Endometrial microvascular endothelial cells (primary cell): ENCODE measurements around the gene RLN2. TPM values are rescaled to one million over a fixed set of nuclear protein-coding genes. Genes with fewer than 3 reads are reported as not detected.
"Not testable (repeated sequence)": the region's sequence is repeated elsewhere in the genome, so short reads cannot be mapped to it uniquely, and the experiment has no call there.

ENCODE experiments used
- in situ Hi-C: cut with HindIII; loops from 2 replicates; pipeline ENCODE4 v1.10.0; 2017; ENCODE audit warnings: low sequenced_read_pairs, low pct_unique_long_range_greater_than_20kb; ENCODE audit errors: inconsistent ontology term
- total RNA-seq: library from RNA; depleted of rRNA; stranded (reverse); fragments of >200 nt; gene quantifications from one replicate; pipeline ENCODE4 v1.2.3, GENCODE V29; 2015; ENCODE audit errors: inconsistent ontology term

RLN2 gene
- not detected for total RNA-seq

DNA sequence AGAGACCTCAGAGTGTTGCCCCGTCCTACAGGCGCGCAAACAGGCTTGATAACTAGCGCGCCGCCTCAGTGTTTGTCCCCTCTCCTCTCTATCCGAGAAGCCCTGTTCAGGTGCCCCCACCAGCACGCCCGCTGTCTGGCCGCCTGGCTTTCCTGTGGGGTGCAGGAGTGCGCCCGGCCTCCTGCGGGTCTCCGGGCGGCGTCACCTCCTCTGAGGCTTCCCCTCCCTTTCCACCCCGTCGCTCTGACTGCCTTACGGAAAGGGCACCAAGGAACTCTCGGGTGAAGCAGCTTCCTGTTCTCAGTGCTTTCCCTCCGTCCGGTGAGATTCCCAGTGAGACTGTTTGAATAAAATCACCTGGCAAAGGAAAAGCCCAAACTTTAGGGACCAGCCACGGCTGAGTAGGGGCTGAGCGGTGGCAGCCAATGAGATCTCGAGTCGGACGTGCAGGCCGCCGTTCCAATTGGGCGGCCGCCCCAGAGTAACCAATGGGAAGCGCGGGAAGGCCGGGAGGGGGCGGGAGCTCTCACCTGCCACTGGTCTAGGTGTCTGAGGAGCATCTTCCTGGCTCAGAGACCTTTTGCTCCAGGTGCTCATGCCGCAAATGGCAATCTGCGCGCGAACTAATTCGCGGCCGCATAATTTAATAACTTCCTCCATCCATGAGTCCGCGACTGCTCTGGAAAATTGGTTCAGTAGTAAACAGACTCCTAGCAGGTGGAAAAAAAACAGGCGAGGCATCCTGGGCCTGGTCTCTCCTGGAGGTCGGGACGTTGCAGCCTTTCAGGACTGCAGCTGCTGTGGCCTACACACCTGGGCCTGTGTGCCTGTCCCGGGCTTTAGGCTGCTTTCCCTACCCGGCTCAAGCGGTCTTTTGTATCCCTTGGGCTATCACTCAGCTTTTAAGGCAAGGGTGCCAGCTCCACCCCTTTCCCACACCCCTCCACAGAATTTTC, at the start of gene RLN2:
Gene RLN2, minus strand, starts transcription at position 877 of the 956 bp plus-strand sequence. Its CDS starts 136 bp downstream, at position 741.
- in situ Hi-C loops, result not testable (repeated sequence)

DNA sequence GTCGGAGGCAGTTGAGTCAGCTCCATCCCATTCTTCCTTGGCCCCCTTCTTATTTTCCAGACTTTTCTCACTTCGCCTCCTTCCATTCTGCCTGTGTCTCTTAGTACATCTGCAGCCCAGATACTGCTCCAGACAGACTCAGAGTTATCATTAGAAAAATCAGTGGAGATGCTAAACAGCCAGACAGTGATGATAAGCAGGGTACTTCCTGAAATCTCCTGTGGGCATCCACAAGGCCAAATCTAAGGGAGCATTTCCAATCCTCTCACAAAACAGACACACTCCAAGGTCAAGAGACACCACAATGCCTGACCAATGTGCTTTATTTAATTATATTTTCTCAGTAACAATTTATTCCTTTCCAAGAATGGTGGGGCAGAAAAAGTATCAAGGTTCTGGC, 49.7 kb upstream of the RLN2 start:
- in situ Hi-C loops, result no loop called here

- in situ Hi-C loops, result no loop called here
Measured at GRCh38 chr9:5352637-5353248, 48.2 kb upstream of the RLN2 start.

GRCh38 chr9:5338992-5339981, 34.8 kb upstream of the RLN2 start, which contains the start of gene RLN1:
RLN1 (minus strand) TSS chr9:5339876; CDS start chr9:5339746, 130 bp downstream.
- in situ Hi-C loops, result not testable (repeated sequence)

GRCh38 chr9:5336688-5337087, 32.2 kb upstream of the RLN2 start:
- in situ Hi-C loops, result no loop called here

- in situ Hi-C loops, result not testable (repeated sequence)
Measured at GRCh38 chr9:5331276-5331675, 26.8 kb upstream of the RLN2 start.

DNA sequence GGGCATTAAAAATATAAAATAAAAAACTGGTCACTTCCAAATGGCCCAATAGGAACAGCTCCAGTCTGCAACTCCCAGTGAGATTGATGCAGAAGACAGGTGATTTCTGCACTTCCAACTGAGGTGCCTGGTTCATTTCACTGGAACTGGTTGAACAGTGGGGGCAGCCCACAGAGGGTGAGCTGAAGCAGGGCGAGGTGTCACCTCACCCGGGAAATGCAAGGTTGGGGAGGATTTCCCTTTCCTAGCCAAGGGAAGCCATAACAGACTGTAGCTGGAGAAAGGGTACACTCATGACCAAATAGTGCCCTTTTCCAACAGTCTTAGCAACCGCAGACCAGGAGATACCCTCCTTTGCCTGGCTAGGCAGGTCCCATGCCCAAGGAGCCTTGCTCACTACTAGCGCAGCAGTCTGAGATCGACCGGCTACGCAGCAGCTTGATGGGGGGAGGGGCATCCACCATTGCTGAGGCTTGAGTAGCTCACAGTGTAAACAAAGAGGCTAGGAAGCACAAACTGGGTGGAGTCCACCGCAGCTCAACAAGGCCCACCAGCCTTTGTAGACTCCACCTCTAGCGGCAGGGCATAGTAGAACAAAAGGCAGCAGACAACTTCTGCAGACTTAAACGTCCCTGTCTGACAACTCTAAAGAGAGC, 22.5 kb upstream of the RLN2 start:
- in situ Hi-C loops, result no loop called here

DNA sequence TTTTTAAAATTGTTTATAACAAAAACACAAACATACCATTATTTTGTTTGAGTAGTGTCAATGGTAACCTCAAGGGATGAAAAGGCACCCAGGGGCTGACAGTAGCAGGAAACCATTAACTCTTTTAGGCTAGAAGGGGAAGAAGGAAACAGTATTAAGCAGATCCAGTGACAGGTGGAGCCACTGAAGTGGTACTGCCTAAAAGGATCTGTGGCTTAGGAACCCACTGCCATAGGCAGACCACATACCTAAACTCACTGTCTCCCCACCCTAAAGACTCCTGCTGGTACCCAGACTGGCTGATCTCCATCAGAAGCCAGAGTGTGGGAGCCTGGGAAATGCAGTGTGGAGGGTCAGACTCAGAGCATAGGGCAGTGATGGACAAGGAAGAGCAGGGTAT, 21.7 kb upstream of the RLN2 start:
- in situ Hi-C loops, result no loop called here

GRCh38 chr9:5321601-5322000, 17.1 kb upstream of the RLN2 start:
- in situ Hi-C loops, result not testable (repeated sequence)

GRCh38 chr9:5321058-5321457, 16.5 kb upstream of the RLN2 start:
- in situ Hi-C loops, result no loop called here

DNA sequence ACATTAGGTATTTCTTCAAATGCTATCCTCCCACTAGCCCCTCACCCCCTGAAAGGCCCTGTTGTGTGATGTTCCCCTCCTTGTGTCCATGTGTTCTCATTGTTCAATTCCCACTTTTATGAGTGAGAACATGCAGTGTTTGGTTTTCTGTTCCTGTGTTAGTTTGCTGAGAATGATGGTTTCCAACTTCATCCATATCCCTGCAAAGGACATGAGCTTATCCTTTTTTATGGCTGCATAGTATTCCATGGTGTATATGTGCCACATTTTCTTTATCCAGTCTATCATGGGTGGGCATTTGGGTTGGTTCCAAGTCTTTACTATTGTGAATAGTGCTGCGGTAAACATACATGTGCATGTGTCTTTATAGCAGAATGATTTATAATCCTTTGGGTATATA, 11.9 kb upstream of the RLN2 start:
- in situ Hi-C loops, result not testable (repeated sequence)

- in situ Hi-C loops, result no loop called here
Measured at GRCh38 chr9:5315187-5315923, 10.8 kb upstream of the RLN2 start.

DNA sequence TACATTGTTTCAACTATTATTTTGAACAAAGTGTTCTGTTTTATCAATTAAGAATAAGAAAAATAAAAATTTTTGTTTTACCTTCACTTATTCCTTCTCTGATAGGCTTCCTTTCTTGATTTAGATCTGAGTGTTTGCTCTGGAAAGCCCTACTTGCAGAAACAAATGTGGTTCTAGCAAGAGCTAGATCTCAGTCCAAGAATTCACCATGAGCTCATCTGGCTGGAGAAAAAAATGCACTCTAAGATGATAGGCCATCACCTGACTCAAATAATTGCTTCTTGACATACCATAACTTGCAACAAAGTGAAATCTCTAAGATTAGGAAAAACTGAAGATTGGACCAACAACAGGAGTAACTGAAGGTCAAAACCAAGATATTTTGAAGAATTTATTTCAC, 6.3 kb upstream of the RLN2 start:
- in situ Hi-C loops, result no loop called here

DNA sequence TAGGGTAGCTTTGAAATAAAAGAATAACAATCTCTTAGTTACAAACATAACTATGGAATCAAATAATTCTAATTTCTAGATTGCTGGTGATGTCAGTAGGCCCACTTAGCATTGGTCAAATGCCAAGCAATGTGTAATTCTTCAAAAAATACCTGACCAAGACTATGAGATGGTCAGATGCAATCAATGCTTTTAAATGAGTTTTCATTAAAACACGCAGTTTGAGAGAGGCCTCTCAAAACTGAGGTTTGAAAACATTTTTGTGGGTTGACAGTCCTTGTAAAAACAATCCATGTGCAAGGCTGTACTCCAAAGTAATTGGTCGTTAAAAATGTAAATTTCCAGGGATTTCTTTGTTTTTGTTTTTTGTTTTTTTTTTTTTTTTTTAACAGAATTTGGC, 1.2 kb upstream of the RLN2 start:
- in situ Hi-C loops, result no loop called here

DNA sequence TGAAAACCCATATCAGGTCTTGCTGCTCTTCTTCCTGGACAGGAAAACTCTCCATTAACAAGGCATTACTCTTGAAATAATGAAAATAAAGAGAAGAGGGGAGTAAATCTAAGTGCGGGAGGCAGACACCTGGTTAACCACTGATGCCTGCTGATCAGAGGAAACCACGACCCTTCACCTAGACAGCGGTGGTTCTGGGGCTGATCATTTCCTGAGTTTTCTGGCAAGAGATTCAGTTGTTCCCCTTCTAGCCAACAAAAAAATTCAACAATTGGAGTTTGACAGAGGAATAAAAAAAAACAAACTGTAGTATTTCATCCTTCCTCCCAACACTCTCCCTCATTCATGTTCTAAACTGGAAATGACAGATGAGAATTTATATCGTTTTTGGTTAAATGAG, 3.0 kb downstream of the RLN2 start:
- in situ Hi-C loops, result no loop called here

- in situ Hi-C loops, result no loop called here
Measured at GRCh38 chr9:5292141-5292540, 12.4 kb downstream of the RLN2 start.

DNA sequence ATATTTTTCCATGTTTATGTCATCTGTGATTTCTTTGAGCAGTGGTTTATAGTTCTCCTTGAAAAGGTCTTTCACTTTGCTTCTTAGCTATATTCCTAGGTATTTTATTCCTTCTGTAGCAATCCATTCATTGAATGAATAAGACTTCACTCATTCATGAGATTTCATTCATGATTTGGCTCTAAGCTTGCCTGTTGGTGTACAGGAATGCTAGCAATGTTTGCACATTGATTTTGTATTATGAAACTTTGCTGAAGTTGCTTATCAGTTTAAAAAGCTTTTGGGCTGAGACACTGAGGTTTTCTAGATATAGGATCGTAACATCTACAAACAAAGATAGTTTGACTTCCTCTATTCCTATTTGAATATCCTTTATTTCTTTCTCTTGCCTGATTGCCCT, 15.9 kb downstream of the RLN2 start:
- in situ Hi-C loops, result no loop called here

- in situ Hi-C loops, result no loop called here
Measured at GRCh38 chr9:5286262-5286661, 18.3 kb downstream of the RLN2 start.
